Aorta (tissue), 5 donors: ENCODE measurements around the gene THEMIS. TPM values are rescaled to one million over a fixed set of nuclear protein-coding genes. Genes with fewer than 3 reads are reported as not detected.

Source experiments
- ATAC-seq: fragments of 200-7000 bp; cut with Tn5 transposase; one replicate; pipeline ENCODE4 v1.9.1; 2022; ENCODE audit warnings: moderate library complexity; ENCODE audit not compliant: low FRiP score
- DNase-seq, 2 donors: peaks; one replicate each; pipeline ENCODE4 v3.0.0-alpha.2; 2020
- H3K27ac ChIP-seq, 2 donors: one replicate each; pipeline ENCODE4 v1.5.1; 2013; ENCODE audit warnings: low read length in 2 of 2, mild to moderate bottlenecking in 2 of 2, moderate library complexity in 2 of 2, control low read depth in 1 of 2, inconsistent platforms in 1 of 2, low read depth in 1 of 2
- H3K27me3 ChIP-seq, 2 donors: one replicate each; pipeline ENCODE4 v1.6.1; 2013; ENCODE audit warnings: control low read depth in 1 of 2, low read length in 1 of 2, mild to moderate bottlenecking in 1 of 2, moderate library complexity in 1 of 2; ENCODE audit not compliant: insufficient read depth in 2 of 2, control insufficient read depth in 1 of 2
- H3K36me3 ChIP-seq, 2 donors: one replicate each; pipeline ENCODE4 v1.6.1; 2013; ENCODE audit warnings: control low read depth in 1 of 2, low read length in 1 of 2, mild to moderate bottlenecking in 1 of 2; ENCODE audit not compliant: insufficient read depth in 2 of 2, control insufficient read depth in 1 of 2
- H3K4me1 ChIP-seq, 2 donors: one replicate each; pipeline ENCODE4 v1.6.1; 2013; ENCODE audit warnings: low read length in 2 of 2, control low read depth in 1 of 2, mild to moderate bottlenecking in 1 of 2, moderate library complexity in 1 of 2; ENCODE audit not compliant: insufficient read depth in 2 of 2, control insufficient read depth in 1 of 2
- H3K4me3 ChIP-seq, 2 donors: one replicate each; pipeline ENCODE4 v1.5.1; 2013; ENCODE audit warnings: low read length in 2 of 2, control low read depth in 1 of 2, mild to moderate bottlenecking in 1 of 2
- H3K9me3 ChIP-seq: one replicate; pipeline ENCODE4 v1.6.1; 2013; ENCODE audit warnings: mild to moderate bottlenecking, low read length; ENCODE audit not compliant: control insufficient read depth
- WGBS, 2 donors: extraction: QIAGEN DNeasy Blood & Tissue Kit; methylation state at CpG; one replicate each; pipeline ENCODE4 v1.1.7; 2013; 5-methylcytosine and 5-hydroxymethylcytosine counted together
- intact Hi-C, 2 donors: fragments of 100-400 bp; cut with DNase I; formaldehyde crosslinking; loops; one replicate each; pipeline versions ENCODE4 v1.14.2 to v1.15.0; 2022
- long read RNA-seq, 2 donors: library from polyadenylated mRNA; unstranded; transcript quantifications; one replicate each; pipeline ENCODE4 v2.0.0, GENCODE V29; 2020 to 2021
- polyA plus RNA-seq, 2 donors: library from polyadenylated mRNA; stranded (reverse); fragments of 200-250 nt; gene quantifications; one replicate each; pipeline ENCODE4 v1.2.3, GENCODE V29; 2013
- total RNA-seq, 2 donors: library from RNA; stranded (reverse); fragmentation: NEBNext Ultra II Directional; extraction: Animal tissue kit (Norgen Biotek cat#: 25700); gene quantifications; one replicate each; pipeline ENCODE4 v1.2.1, GENCODE V29; 2021
- donor health status: healthy with polysubstance abuse.
- donor health status: Bipolar disorder and iron deficiency.
- donor health status: DM: no; HTN: no; CAD: no.
- donor health status: DM: no; HTN: no; CAD: no.
- donor health status: DM: yes; HTN: yes; CAD: no.

Gene THEMIS, protein sequence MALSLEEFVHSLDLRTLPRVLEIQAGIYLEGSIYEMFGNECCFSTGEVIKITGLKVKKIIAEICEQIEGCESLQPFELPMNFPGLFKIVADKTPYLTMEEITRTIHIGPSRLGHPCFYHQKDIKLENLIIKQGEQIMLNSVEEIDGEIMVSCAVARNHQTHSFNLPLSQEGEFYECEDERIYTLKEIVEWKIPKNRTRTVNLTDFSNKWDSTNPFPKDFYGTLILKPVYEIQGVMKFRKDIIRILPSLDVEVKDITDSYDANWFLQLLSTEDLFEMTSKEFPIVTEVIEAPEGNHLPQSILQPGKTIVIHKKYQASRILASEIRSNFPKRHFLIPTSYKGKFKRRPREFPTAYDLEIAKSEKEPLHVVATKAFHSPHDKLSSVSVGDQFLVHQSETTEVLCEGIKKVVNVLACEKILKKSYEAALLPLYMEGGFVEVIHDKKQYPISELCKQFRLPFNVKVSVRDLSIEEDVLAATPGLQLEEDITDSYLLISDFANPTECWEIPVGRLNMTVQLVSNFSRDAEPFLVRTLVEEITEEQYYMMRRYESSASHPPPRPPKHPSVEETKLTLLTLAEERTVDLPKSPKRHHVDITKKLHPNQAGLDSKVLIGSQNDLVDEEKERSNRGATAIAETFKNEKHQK
- total RNA-seq (1 to 10 TPM in 1 of 2 donors, under 1 TPM in 1; 0.68 to 1.7 TPM), polyA plus RNA-seq (under 1 TPM in 1 of 2 donors, not detected in 1; 0.63 TPM)
- long read RNA-seq, donor 1 = 0 reads
- long read RNA-seq, donor 2 = 0 reads

DNA sequence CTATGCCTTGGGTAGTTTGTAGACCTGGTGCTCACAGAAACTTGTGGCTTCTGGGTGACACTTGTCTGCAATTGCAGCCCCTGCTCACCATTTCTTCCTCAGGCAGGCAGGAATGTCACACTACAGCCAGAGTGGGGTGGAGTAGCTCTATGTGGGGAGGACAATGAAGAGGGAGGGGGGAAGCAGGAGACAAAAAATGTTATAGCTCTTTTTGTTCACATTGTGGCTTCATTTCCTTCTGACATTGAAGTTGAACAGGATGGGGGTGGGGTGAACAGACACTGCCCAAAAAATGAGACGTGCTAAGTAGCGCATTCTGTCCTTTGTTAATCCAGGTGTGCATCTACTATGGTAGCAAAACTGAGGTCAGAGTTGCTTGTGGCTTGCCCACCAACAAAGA, at the start of gene THEMIS:
Gene THEMIS, minus strand, starts transcription at position 124 of the 400 bp plus-strand sequence. CDS start 126 bp downstream, outside the sequence.
- no peak within 1 kb of the TSS for H3K27ac ChIP-seq

DNA sequence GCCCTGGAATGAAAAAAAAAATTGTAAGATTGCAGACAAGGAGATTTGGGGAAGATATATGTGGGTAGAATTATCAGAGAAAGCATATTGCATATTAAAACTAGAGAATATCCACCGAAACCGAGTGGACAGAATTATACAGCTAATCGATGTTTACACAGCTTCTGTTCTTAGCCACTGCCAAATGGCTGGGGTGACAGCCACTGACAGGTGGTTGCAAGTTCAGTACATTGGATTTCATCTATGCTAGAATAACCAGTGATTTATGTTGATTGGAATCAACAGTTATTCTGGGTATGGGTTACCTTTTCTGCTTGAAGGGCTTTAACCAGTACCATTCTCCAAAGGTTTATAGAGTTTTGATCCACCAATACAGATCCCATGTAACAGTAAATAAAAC, 48.4 kb upstream of the THEMIS start:
- no peaks in the 10 kb centered on the region for H3K27me3 ChIP-seq
- peaks cover 1% of the 10 kb centered on the region for H3K9me3 ChIP-seq
- no peak overlapping the region for H3K27ac ChIP-seq
- H3K36me3 ChIP-seq = no peaks in the 10 kb centered on the region
- no peaks in the 10 kb centered on the region for H3K4me1 ChIP-seq
- DNase-seq (no peak), ATAC-seq (no peak)
- intact Hi-C loops = no loop called here
- 85 to 93% methylated on average over 3 of the region's 3 CpGs for WGBS, 2 donors
- H3K4me3 ChIP-seq = no peak overlapping the region

More for the DNA sequence above, at the start of gene THEMIS:
- WGBS, 2 donors = 81 to 86% methylated on average over 2 of the region's 2 CpGs
- intact Hi-C loops = no loop called here
- Histone ChIP-seq H3K4me1 (no peaks in the 10 kb centered on the region), H3K27me3 (no peaks in the 10 kb centered on the region), H3K36me3 (no peaks in the 10 kb centered on the region), H3K4me3 (no peak within 1 kb of the TSS), H3K9me3 (no peaks in the 10 kb centered on the region)
- DNase-seq = no peak
- no peak for ATAC-seq

DNA sequence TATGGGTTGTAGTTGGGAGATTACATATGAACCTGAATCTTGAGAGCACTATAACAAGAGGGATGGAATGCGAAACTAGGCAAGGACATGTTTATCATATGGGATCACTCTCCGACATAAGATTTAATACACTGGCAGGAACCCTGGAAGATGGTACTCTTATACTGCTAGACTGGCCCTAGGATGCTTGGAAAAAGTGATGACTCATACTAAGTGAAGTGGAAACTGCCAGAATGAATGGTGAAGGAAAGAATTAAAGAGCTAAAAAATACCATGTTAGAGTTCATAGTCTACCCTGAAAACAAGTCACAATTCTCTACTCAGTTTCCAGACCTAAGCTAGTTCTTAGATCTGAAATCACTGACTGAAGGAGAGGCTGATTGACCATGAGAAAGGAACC, 45.5 kb upstream of the THEMIS start:
- no peak overlapping the region for H3K27ac ChIP-seq
- H3K4me3 ChIP-seq = no peak overlapping the region
- H3K27me3 ChIP-seq = no peaks in the 10 kb centered on the region
- no peaks in the 10 kb centered on the region for H3K4me1 ChIP-seq
- ATAC-seq (no peak), DNase-seq (no peak)
- intact Hi-C loops = no loop called here
- WGBS, 2 donors = 91 to 95% methylated on average over 2 of the region's 2 CpGs
- no peaks in the 10 kb centered on the region for H3K36me3 ChIP-seq
- H3K9me3 ChIP-seq = peaks cover 1% of the 10 kb centered on the region

DNA sequence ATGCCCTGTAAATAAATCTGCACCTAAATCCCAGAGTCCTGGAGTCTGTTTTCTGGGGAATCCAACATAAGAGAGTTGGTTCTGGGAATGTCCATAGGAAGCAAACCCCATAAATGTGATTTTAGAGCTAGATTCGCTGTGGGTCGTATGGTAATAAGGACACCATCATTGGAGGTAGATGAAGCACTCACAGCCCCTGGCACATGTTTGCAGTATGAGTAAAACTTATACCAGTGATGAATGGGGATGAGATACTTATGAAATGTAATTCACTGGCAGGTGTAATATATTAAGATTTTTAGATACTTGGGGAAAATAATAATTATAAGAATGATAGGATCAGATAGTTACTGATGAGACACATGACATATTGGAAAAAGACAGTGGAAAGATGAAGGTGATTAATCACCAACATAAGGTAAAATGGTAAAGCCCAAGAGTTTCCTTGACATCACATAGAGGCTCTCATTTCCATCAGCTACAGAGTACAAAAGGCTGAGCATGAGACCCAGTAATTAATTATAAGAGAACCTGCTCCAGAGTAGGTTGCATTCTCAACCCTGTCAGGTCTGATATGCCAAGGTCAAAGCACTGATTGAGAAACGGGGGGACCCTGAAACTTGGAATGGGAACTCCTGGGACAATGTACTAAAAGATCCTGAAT, 44.7 kb upstream of the THEMIS start:
- 89 to 96% methylated on average over 3 of the region's 3 CpGs for WGBS, 2 donors

DNA sequence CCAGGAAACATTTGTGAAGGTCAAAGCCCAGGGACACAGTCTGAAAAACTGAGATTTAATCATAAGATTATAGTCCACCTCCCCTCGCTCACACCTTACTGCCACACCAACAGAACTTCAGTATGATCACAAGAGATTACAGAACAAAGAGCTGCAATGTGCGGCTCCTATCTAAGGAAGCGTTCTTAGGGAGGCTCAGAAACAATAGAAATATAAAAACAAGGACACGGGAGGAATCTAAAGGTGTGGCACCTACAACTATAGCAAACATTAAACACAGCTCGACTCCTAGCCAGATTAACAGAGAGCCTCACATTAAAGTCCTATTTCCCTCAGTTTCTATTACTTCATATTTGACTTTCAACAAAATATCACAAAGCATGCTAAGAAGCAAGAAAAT, 40.4 kb upstream of the THEMIS start:
- H3K9me3 ChIP-seq = peaks cover 1% of the 10 kb centered on the region
- H3K4me1 ChIP-seq = no peaks in the 10 kb centered on the region
- ATAC-seq = no peak
- no peaks in the 10 kb centered on the region for H3K36me3 ChIP-seq
- intact Hi-C loops = no loop called here
- 90 to 91% methylated on average over 5 of the region's 5 CpGs for WGBS, 2 donors
- no peak overlapping the region for H3K27ac ChIP-seq
- H3K4me3 ChIP-seq = no peak overlapping the region
- no peak for DNase-seq
- no peaks in the 10 kb centered on the region for H3K27me3 ChIP-seq

More for the DNA sequence above, 44.7 kb upstream of the THEMIS start:
- no peak for ATAC-seq
- Histone ChIP-seq H3K36me3 (no peaks in the 10 kb centered on the region), H3K4me3 (no peak overlapping the region), H3K9me3 (peaks cover 1% of the 10 kb centered on the region), H3K4me1 (no peaks in the 10 kb centered on the region), H3K27me3 (no peaks in the 10 kb centered on the region), H3K27ac (no peak overlapping the region)
- intact Hi-C loops = no loop called here
- no peak for DNase-seq

DNA sequence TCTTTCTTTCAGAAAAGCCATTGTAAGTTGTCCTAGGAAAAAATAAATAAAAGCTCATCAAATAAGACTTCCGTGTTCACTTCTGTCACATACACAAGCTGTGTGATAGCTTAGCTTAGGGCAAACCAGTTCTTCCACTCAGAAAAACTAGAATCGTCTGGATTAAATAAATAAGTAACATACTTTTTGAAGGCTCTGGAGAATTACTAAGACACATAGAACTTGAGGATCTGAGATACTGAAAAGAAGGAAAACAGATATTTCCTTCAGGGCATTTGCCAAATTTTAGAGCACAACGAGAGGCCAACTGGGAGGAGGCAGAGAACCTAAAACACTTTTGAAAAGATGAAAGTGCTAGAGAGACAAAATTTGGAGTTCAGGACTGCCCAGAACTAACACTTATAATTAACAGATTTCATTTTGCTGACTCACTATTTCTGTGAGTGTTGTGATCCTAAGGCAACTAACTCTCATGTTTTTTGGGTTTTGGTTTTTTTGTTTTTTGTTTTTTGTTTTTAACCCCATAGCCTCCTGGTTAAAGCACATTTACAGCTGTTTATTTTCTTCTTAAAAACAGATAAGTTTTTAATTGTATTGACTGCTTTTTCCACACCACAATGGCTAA, 38.7 kb upstream of the THEMIS start:
- no peak for ATAC-seq
- Histone ChIP-seq H3K27ac (no peak overlapping the region), H3K9me3 (no peaks in the 10 kb centered on the region), H3K4me1 (no peaks in the 10 kb centered on the region), H3K27me3 (no peaks in the 10 kb centered on the region), H3K36me3 (no peaks in the 10 kb centered on the region), H3K4me3 (no peak overlapping the region)
- 33 to 34% methylated on average over 3 of the region's 3 CpGs for WGBS, 2 donors
- DNase-seq = no peak
- intact Hi-C loops = no loop called here

DNA sequence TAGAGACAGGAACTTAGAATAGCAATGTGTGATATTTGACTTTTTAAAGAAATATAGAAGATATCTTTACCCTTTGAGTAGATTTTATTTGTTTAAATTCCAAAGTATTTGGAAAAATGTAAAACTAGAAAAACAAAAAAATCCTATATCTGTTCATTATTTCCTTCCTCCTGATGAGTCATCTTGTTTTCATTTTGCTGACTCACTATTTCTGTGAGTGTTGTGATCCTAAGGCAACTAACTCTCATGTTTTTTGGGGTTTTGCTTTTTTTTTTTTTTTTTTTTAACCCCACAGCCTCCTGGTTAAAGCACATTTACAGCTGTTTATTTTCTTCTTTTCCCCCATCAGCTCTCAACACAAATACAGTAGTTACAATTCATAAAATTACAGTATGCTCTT, 37.8 kb upstream of the THEMIS start:
- H3K36me3 ChIP-seq = no peaks in the 10 kb centered on the region
- H3K27ac ChIP-seq = no peak overlapping the region
- intact Hi-C loops = no loop called here
- ATAC-seq (no peak), DNase-seq (no peak)
- H3K27me3 ChIP-seq = no peaks in the 10 kb centered on the region
- H3K9me3 ChIP-seq = no peaks in the 10 kb centered on the region
- no peak overlapping the region for H3K4me3 ChIP-seq
- no peaks in the 10 kb centered on the region for H3K4me1 ChIP-seq

DNA sequence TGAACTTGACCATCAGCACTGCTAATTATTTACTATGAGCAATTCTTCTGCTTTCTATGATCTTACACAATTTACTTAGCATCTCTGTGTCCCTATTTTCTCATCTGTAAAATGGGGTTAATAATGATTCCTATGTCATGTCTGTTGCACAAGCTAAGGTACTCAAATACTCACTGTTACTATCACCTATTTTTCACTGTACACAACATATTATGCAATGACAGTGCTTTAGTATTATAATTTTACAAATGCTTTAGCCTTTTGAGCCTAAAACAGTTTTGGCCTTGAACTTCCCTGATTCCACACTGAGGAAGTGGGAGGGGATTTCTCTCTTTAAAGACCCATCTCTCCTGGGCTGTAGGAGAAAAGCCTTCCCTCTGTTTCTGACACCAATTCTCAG, 36.9 kb upstream of the THEMIS start:
- DNase-seq (no peak), ATAC-seq (no peak)
- Histone ChIP-seq H3K9me3 (no peaks in the 10 kb centered on the region), H3K36me3 (no peaks in the 10 kb centered on the region), H3K27me3 (no peaks in the 10 kb centered on the region), H3K27ac (no peak overlapping the region), H3K4me3 (no peak overlapping the region), H3K4me1 (no peaks in the 10 kb centered on the region)
- intact Hi-C loops = no loop called here
